Vagina (tissue), 2 donors: ENCODE data around the gene LIN37.

Source experiments
- POLR2A ChIP-seq, 2 donors: fragments of 450-650 bp; IDR thresholded peaks; one replicate each; pipeline ENCODE4 v1.6.1; 2017; ENCODE audit warnings: antibody characterized with exemption in 2 of 2, mild to moderate bottlenecking in 2 of 2, moderate library complexity in 2 of 2
- TF ChIP-seq, protein P1 (sequence below), 3 experiments: fragments of 450-650 bp in 2 of 3; fragments of 200-600 bp in 1 of 3; sonication (generic) in 1 of 3; IDR thresholded peaks; one replicate each; pipeline ENCODE4 v1.5.1; 2017 to 2019; ENCODE audit warnings: antibody characterized with exemption in 3 of 3, mild to moderate bottlenecking in 2 of 3, moderate library complexity in 2 of 3

DNA sequence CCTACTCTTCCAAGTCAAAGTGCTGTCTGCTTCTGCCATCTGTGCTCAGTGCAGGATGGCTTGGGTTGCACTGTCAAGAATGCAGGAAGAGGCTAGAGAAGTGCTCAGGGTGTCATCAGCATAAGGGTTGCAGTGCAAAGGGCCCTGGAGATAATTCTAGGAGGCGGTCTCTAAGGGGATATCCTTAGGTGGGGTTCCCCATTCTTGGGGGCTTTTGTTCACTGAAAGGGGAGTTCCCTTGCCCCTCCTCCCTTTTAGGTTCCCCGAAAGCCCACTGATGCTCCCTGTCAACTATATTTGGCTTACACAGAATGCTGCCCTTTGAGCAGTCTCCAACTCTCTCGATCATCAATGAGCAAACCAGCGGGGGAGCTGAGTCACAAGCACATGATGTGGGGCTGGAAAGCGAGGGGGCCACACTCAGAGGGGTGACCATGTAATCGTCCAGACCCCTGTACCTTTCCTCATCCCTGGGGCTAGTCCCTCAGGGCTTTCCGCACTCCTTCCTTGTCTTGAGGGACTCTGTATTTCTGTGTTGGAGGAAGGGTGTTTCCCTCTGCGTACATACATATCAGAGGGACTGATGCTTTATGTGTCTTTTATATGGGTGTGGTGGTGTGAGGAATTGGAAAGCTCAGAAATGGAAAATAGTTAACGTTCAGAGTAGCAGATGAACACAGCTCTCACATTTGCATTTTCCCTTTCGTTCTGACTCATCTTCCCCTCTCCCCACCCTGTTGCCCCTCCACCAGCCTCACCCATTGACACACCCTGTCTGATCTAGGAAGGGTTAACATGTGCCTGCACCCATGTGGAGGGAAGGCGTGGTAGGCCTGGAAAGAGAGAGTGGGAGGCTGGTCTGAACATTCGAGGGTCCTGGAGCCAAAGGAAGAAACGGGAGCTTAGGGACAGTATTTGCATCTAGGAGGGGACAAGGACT lies 37.3 kb upstream of the LIN37 start:
- TF ChIP-seq, protein P1, sequence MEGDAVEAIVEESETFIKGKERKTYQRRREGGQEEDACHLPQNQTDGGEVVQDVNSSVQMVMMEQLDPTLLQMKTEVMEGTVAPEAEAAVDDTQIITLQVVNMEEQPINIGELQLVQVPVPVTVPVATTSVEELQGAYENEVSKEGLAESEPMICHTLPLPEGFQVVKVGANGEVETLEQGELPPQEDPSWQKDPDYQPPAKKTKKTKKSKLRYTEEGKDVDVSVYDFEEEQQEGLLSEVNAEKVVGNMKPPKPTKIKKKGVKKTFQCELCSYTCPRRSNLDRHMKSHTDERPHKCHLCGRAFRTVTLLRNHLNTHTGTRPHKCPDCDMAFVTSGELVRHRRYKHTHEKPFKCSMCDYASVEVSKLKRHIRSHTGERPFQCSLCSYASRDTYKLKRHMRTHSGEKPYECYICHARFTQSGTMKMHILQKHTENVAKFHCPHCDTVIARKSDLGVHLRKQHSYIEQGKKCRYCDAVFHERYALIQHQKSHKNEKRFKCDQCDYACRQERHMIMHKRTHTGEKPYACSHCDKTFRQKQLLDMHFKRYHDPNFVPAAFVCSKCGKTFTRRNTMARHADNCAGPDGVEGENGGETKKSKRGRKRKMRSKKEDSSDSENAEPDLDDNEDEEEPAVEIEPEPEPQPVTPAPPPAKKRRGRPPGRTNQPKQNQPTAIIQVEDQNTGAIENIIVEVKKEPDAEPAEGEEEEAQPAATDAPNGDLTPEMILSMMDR (IDR thresholded peaks at IDR 0.05) = no peak
- no peak for TF ChIP-seq POLR2A (IDR thresholded peaks at IDR 0.05)
